Mesenchymal stem cell (in vitro differentiated cells and primary cell): ENCODE measurements around the gene GPR55.

ENCODE experiments used
- DNase-seq: peaks from one replicate; pipeline ENCODE4 v3.0.0-alpha.2; 2013
- H2AFZ ChIP-seq: one replicate; pipeline ENCODE4 v1.6.1; 2013; ENCODE audit warnings: low read depth, mild to moderate bottlenecking, control low read depth, inconsistent platforms, low read length, moderate library complexity
- H2AK5ac ChIP-seq: 2 replicates; pipeline ENCODE4 v1.6.1; 2013; ENCODE audit warnings: low read length, moderate library complexity, mild to moderate bottlenecking, inconsistent platforms; ENCODE audit not compliant: severe bottlenecking
- H2BK120ac ChIP-seq: one replicate; pipeline ENCODE4 v1.6.1; 2013; ENCODE audit warnings: low read depth, mild to moderate bottlenecking, inconsistent platforms, low read length, moderate library complexity
- H2BK12ac ChIP-seq, 2 experiments: one replicate each; pipeline ENCODE4 v1.6.1; 2013; ENCODE audit warnings: inconsistent platforms in 2 of 2, low read length in 2 of 2, mild to moderate bottlenecking in 2 of 2, moderate library complexity in 2 of 2, control low read depth in 1 of 2
- H2BK15ac ChIP-seq: one replicate; pipeline ENCODE4 v1.6.1; 2013; ENCODE audit warnings: mild to moderate bottlenecking, low read depth, inconsistent platforms; ENCODE audit not compliant: poor library complexity, severe bottlenecking
- H2BK5ac ChIP-seq: 2 replicates; pipeline ENCODE4 v1.6.1; 2013; ENCODE audit warnings: low read depth, mild to moderate bottlenecking, low read length, control low read depth, inconsistent platforms; ENCODE audit not compliant: poor library complexity, severe bottlenecking
- H3K14ac ChIP-seq, 2 experiments: one replicate each; pipeline ENCODE4 v1.6.1; 2013; ENCODE audit warnings: inconsistent platforms in 2 of 2, low read length in 2 of 2, control low read depth in 1 of 2, mild to moderate bottlenecking in 1 of 2, moderate library complexity in 1 of 2
- H3K18ac ChIP-seq, 2 experiments: one replicate each; pipeline ENCODE4 v1.6.1; 2013; ENCODE audit warnings: inconsistent platforms in 2 of 2, low read length in 2 of 2, control low read depth in 1 of 2, low read depth in 1 of 2, mild to moderate bottlenecking in 1 of 2
- H3K23ac ChIP-seq, 2 experiments: one replicate each; pipeline ENCODE4 v1.6.1; 2013; ENCODE audit warnings: inconsistent platforms in 2 of 2, low read length in 2 of 2, mild to moderate bottlenecking in 2 of 2, moderate library complexity in 2 of 2, control low read depth in 1 of 2
- H3K27ac ChIP-seq: 2 replicates; pipeline ENCODE4 v1.5.1; 2013; ENCODE audit warnings: mild to moderate bottlenecking, moderate library complexity, low read length, control low read depth, inconsistent platforms; ENCODE audit not compliant: poor library complexity, severe bottlenecking
- H3K27me3 ChIP-seq, 2 experiments: 2 replicates each; pipeline versions ENCODE4 v1.6.1 to v1.7.0; 2013; ENCODE audit warnings: low read length in 2 of 2, mild to moderate bottlenecking in 2 of 2, moderate library complexity in 2 of 2, control low read depth in 1 of 2, inconsistent platforms in 1 of 2; ENCODE audit not compliant: control insufficient read depth in 1 of 2, insufficient read depth in 1 of 2
- H3K36me3 ChIP-seq, 2 experiments: 2 replicates each; pipeline versions ENCODE4 v1.6.1 to v1.7.0; 2013; ENCODE audit warnings: low read length in 2 of 2, control low read depth in 1 of 2, inconsistent platforms in 1 of 2, low read depth in 1 of 2, mild to moderate bottlenecking in 1 of 2; ENCODE audit not compliant: insufficient read depth in 2 of 2, control insufficient read depth in 1 of 2
- H3K4ac ChIP-seq, 2 experiments: one replicate each; pipeline ENCODE4 v1.6.1; 2013; ENCODE audit warnings: inconsistent platforms in 2 of 2, low read length in 2 of 2, mild to moderate bottlenecking in 2 of 2, moderate library complexity in 2 of 2, control low read depth in 1 of 2, low read depth in 1 of 2
- H3K4me1 ChIP-seq: 2 replicates; pipeline ENCODE4 v1.6.1; 2013; ENCODE audit warnings: low read depth, low read length, control low read depth; ENCODE audit not compliant: control insufficient read depth, insufficient read depth
- H3K4me2 ChIP-seq: 2 replicates; pipeline ENCODE4 v1.6.1; 2013; ENCODE audit warnings: low read length, mild to moderate bottlenecking, inconsistent platforms; ENCODE audit not compliant: poor library complexity, severe bottlenecking
- H3K4me3 ChIP-seq, 2 experiments: 2 replicates each; pipeline versions ENCODE4 v1.5.1 to v1.7.0; 2013; ENCODE audit warnings: low read length in 2 of 2, mild to moderate bottlenecking in 2 of 2, control low read depth in 1 of 2, low read depth in 1 of 2; ENCODE audit not compliant: insufficient read depth in 1 of 2
- H3K79me1 ChIP-seq: replicated peaks from 2 replicates; pipeline ENCODE4 v1.6.1; 2013; ENCODE audit warnings: mild to moderate bottlenecking, control low read depth, low read length, inconsistent platforms; ENCODE audit not compliant: poor library complexity, severe bottlenecking
- H3K9ac ChIP-seq: 2 replicates; pipeline ENCODE4 v1.7.0; 2013; ENCODE audit warnings: mild to moderate bottlenecking, low read length, moderate library complexity
- H3K9me3 ChIP-seq: 2 replicates; pipeline ENCODE4 v1.7.0; 2013; ENCODE audit warnings: mild to moderate bottlenecking, low read length; ENCODE audit not compliant: control insufficient read depth
- H4K8ac ChIP-seq: one replicate; pipeline ENCODE4 v1.6.1; 2013; ENCODE audit warnings: inconsistent platforms, mild to moderate bottlenecking, low read length, moderate library complexity
- H4K91ac ChIP-seq: one replicate; pipeline ENCODE4 v1.6.1; 2013; ENCODE audit warnings: mild to moderate bottlenecking, low read length, inconsistent platforms
- WGBS: methylation state at CpG from one replicate; pipeline ENCODE4 v1.1.7; 2013; ENCODE audit warnings: mixed read lengths; 5-methylcytosine and 5-hydroxymethylcytosine counted together

Gene GPR55

GRCh38 chr2:230889911-230890601, 35.0 kb downstream of the GPR55 start:
- H4K91ac ChIP-seq: no peak overlapping the region
- H3K18ac ChIP-seq: no peak overlapping the region
- H3K27me3 ChIP-seq: peaks cover 7 to 60% of the 10 kb centered on the region in 2 experiments
- WGBS: 86% methylated on average over 21 of the region's 22 CpGs
- no peak overlapping the region for H4K8ac ChIP-seq
- H3K4me1 ChIP-seq: peaks cover 9% of the 10 kb centered on the region
- H3K9me3 ChIP-seq: peaks cover 6% of the 10 kb centered on the region
- H3K4me3 ChIP-seq: no peak overlapping the region
- no peaks in the 10 kb centered on the region for H3K79me1 ChIP-seq
- no peak overlapping the region for H3K27ac ChIP-seq
- H3K23ac ChIP-seq: no peak overlapping the region
- no peak overlapping the region for H2BK15ac ChIP-seq
- H2BK120ac ChIP-seq: no peak overlapping the region
- H2AFZ ChIP-seq: no peak overlapping the region
- no peak overlapping the region for H2AK5ac ChIP-seq
- no peaks in the 10 kb centered on the region for H3K36me3 ChIP-seq
- H3K4ac ChIP-seq: no peak overlapping the region
- no peak overlapping the region for H3K14ac ChIP-seq
- DNase-seq: no peak
- no peak overlapping the region for H3K4me2 ChIP-seq
- H2BK12ac ChIP-seq: no peak overlapping the region
- H3K9ac ChIP-seq: no peak overlapping the region
- H2BK5ac ChIP-seq: no peak overlapping the region

GRCh38 chr2:230888824-230889400, 36.1 kb downstream of the GPR55 start:
- no peak overlapping the region for H3K4ac ChIP-seq
- no peak overlapping the region for H2BK120ac ChIP-seq
- H3K4me3 ChIP-seq: no peak overlapping the region
- no peak overlapping the region for H2BK15ac ChIP-seq
- no peak overlapping the region for H2AK5ac ChIP-seq
- no peaks in the 10 kb centered on the region for H3K79me1 ChIP-seq
- no peak overlapping the region for H3K23ac ChIP-seq
- no peaks in the 10 kb centered on the region for H3K36me3 ChIP-seq
- H3K14ac ChIP-seq: no peak overlapping the region
- H3K27ac ChIP-seq: no peak overlapping the region
- H3K9ac ChIP-seq: no peak overlapping the region
- peaks cover 6% of the 10 kb centered on the region for H3K9me3 ChIP-seq
- no peak overlapping the region for H3K4me2 ChIP-seq
- peaks cover 6 to 50% of the 10 kb centered on the region in 2 experiments for H3K27me3 ChIP-seq
- no peak overlapping the region for H2BK5ac ChIP-seq
- no peak overlapping the region for H4K91ac ChIP-seq
- no peak overlapping the region for H4K8ac ChIP-seq
- DNase-seq: no peak
- peaks cover 6% of the 10 kb centered on the region for H3K4me1 ChIP-seq
- 98% methylated on average over 9 of the region's 14 CpGs for WGBS
- no peak overlapping the region for H2BK12ac ChIP-seq
- H3K18ac ChIP-seq: no peak overlapping the region
- H2AFZ ChIP-seq: no peak overlapping the region

GRCh38 chr2:230887342-230887741, 37.7 kb downstream of the GPR55 start:
- H2AK5ac ChIP-seq: no peak overlapping the region
- no peak overlapping the region for H2AFZ ChIP-seq
- H3K4me2 ChIP-seq: no peak overlapping the region
- H3K27ac ChIP-seq: no peak overlapping the region
- H3K14ac ChIP-seq: no peak overlapping the region
- no peak overlapping the region for H3K9ac ChIP-seq
- H3K79me1 ChIP-seq: no peaks in the 10 kb centered on the region
- H2BK120ac ChIP-seq: no peak overlapping the region
- H4K91ac ChIP-seq: no peak overlapping the region
- no peak overlapping the region for H2BK5ac ChIP-seq
- H3K36me3 ChIP-seq: no peaks in the 10 kb centered on the region
- H3K4ac ChIP-seq: no peak overlapping the region
- peaks cover 2% of the 10 kb centered on the region for H3K9me3 ChIP-seq
- WGBS: 69% methylated on average over 5 of the region's 7 CpGs
- no peak for DNase-seq
- H3K4me1 ChIP-seq: peaks cover 6% of the 10 kb centered on the region
- no peak overlapping the region for H2BK12ac ChIP-seq
- no peak overlapping the region for H3K18ac ChIP-seq
- no peak overlapping the region for H3K23ac ChIP-seq
- H3K27me3 ChIP-seq: peaks cover 2 to 37% of the 10 kb centered on the region in 2 experiments
- no peak overlapping the region for H4K8ac ChIP-seq
- H2BK15ac ChIP-seq: no peak overlapping the region
- no peak overlapping the region for H3K4me3 ChIP-seq

GRCh38 chr2:230886671-230887071, 38.4 kb downstream of the GPR55 start:
- Histone ChIP-seq H2BK15ac (no peak overlapping the region), H3K4me3 (no peak overlapping the region), H2AK5ac (no peak overlapping the region), H2BK5ac (no peak overlapping the region), H2BK12ac (no peak overlapping the region), H4K91ac (no peak overlapping the region), H3K27ac (no peak overlapping the region), H3K27me3 (peaks cover 0 to 33% of the 10 kb centered on the region in 2 experiments), H2AFZ (no peak overlapping the region), H3K4me2 (no peak overlapping the region), H3K4ac (no peak overlapping the region), H3K4me1 (peaks cover 6% of the 10 kb centered on the region), H3K23ac (no peak overlapping the region), H2BK120ac (no peak overlapping the region), H3K14ac (no peak overlapping the region), H3K9me3 (no peaks in the 10 kb centered on the region), H3K18ac (no peak overlapping the region), H3K9ac (no peak overlapping the region), H4K8ac (no peak overlapping the region), H3K79me1 (no peaks in the 10 kb centered on the region), H3K36me3 (peaks cover 0 to 5% of the 10 kb centered on the region in 2 experiments)
- WGBS: 72% methylated on average over 12 of the region's 14 CpGs
- no peak for DNase-seq
